HepG2 (cell line): ENCODE results near the gene NOS1AP. TPM values are rescaled to one million over a fixed set of nuclear protein-coding genes. Genes with fewer than 3 reads are reported as not detected.

ENCODE experiments used
- ELF4 ChIP-seq: sonication (generic); formaldehyde crosslinking; IDR thresholded peaks from 2 replicates; pipeline ENCODE4 v1.5.0; 2020; ENCODE audit warnings: missing genetic modification reagents, mild to moderate bottlenecking, moderate library complexity, borderline replicate concordance
- HCFC1 ChIP-seq: fragments of 150-350 bp; IDR thresholded peaks from 2 replicates; pipeline ENCODE4 v1.6.1; 2014; ENCODE audit warnings: low read depth, low read length
- HNF4A ChIP-seq: sonication (generic); formaldehyde crosslinking; IDR thresholded peaks from 2 replicates; pipeline ENCODE4 v1.4.0; 2020; ENCODE audit warnings: missing genetic modification reagents
- SMARCC2 ChIP-seq: fragments of 450-650 bp; IDR thresholded peaks from 2 replicates; pipeline ENCODE4 v1.6.1; 2017; ENCODE audit warnings: antibody characterized with exemption, mild to moderate bottlenecking
- TCF12 ChIP-seq, 2 experiments: fragments of 450-650 bp in 1 of 2; sonication (generic) in 1 of 2; formaldehyde crosslinking in 1 of 2; IDR thresholded peaks; 2 replicates each; pipeline versions ENCODE4 v1.6.1 to v1.8.0; 2017 to 2022; ENCODE audit warnings: antibody characterized with exemption in 1 of 2, mild to moderate bottlenecking in 1 of 2, missing genetic modification reagents in 1 of 2, moderate library complexity in 1 of 2
- ZNF292 ChIP-seq: sonication (generic); formaldehyde crosslinking; IDR thresholded peaks from 2 replicates; pipeline ENCODE4 v1.8.1; 2022; ENCODE audit warnings: mild to moderate bottlenecking, low read depth, missing genetic modification reagents, borderline replicate concordance
- ZNF343 ChIP-seq: sonication (generic); formaldehyde crosslinking; IDR thresholded peaks from 2 replicates; pipeline ENCODE4 v1.4.0; 2020; ENCODE audit warnings: mild to moderate bottlenecking, missing genetic modification reagents
- ZNF441 ChIP-seq: sonication (generic); formaldehyde crosslinking; IDR thresholded peaks from 2 replicates; pipeline ENCODE4 v1.7.0; 2021; ENCODE audit warnings: missing genetic modification reagents, borderline replicate concordance
- polyA plus RNA-seq, 8 experiments: library from polyadenylated mRNA; depleted of rRNA in 3 of 8; stranded (reverse) in 7 of 8; unstranded in 1 of 8; fragments of >200 nt; fragmentation: Illumina TruSeq in 4 of 8; extraction: Trizol in 4 of 8; gene quantifications; 2 replicates each; pipeline versions ENCODE4 v1.2.1 to v1.2.3, GENCODE V29; 2011 to 2016; ENCODE audit warnings: low read depth in 4 of 8, missing spikeins in 1 of 8, mixed read lengths in 1 of 8; ENCODE audit not compliant: insufficient read depth in 1 of 8
- total RNA-seq, 5 experiments: library from RNA; depleted of rRNA; stranded (reverse); fragments of >200 nt; fragmentation: Illumina TruSeq; extraction: Trizol; gene quantifications; 2 replicates each; pipeline ENCODE4 v1.2.3, GENCODE V29; 2016; ENCODE audit warnings: low read depth in 1 of 5
- TF ChIP-seq, protein P1 (sequence below): sonication (generic); IDR thresholded peaks from 2 replicates; pipeline ENCODE4 v1.6.1; 2016; ENCODE audit warnings: low read depth, borderline replicate concordance
- TF ChIP-seq, protein P2 (sequence below): sonication (generic); formaldehyde crosslinking; IDR thresholded peaks from 2 replicates; pipeline ENCODE4 v1.5.1; 2020; ENCODE audit warnings: missing genetic modification reagents, mild to moderate bottlenecking, borderline replicate concordance
- TF ChIP-seq, protein P3 (sequence below): sonication (generic); formaldehyde crosslinking; IDR thresholded peaks from 2 replicates; pipeline ENCODE4; 2020; ENCODE audit warnings: missing genetic modification reagents, mild to moderate bottlenecking, borderline replicate concordance
- TF ChIP-seq, protein P4 (sequence below): sonication (generic); formaldehyde crosslinking; IDR thresholded peaks from 2 replicates; pipeline ENCODE4 v1.4.0; 2020; ENCODE audit warnings: mild to moderate bottlenecking, missing genetic modification reagents
- TF ChIP-seq, protein P5 (sequence below): sonication (generic); formaldehyde crosslinking; IDR thresholded peaks from 2 replicates; pipeline ENCODE4 v1.4.0; 2020; ENCODE audit warnings: missing genetic modification reagents

Gene NOS1AP
- total and polyA plus RNA-seq, 2 of the 13 experiments (the other 11 are each of a cell fraction or from before 2014, with no cell fraction given) = 2.0 to 3.3 TPM

DNA sequence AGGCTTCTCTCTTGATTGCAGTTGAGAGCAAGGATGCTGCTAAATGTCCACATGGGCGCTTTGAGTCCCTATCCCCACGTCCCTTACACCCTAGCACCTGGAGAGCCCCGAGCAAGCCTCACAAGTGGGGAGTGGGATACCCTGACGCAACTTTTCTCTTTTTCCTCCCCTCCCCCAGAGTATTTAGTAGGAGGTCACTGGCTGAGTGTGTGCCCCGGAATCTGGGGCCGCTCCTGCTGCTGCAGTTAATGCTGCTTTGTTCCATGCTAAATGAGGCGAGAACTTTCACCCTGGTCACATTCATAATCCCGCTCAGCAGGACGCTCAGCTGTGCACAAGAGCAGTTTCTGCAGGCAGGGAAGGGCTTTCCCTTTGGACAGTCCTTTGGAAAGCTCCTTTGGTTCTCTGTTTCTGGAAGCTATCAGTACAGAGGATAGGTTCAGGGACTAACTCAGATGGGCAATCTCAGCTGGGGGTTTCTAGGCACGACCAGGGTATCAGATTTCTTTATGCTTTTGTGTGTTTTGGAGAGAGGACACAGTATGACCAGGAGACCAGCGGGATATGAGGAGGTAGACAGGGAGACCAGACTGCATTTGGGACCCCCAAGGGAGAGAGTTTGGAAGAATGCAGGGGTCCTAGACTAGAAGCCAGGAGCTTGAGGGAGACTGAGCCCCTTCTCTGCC is 75.9 kb downstream of the NOS1AP start (continued):
- TF ChIP-seq, protein P1, sequence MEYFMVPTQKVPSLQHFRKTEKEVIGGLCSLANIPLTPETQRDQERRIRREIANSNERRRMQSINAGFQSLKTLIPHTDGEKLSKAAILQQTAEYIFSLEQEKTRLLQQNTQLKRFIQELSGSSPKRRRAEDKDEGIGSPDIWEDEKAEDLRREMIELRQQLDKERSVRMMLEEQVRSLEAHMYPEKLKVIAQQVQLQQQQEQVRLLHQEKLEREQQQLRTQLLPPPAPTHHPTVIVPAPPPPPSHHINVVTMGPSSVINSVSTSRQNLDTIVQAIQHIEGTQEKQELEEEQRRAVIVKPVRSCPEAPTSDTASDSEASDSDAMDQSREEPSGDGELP = peak; percentile 88
- TF ChIP-seq, protein P2, sequence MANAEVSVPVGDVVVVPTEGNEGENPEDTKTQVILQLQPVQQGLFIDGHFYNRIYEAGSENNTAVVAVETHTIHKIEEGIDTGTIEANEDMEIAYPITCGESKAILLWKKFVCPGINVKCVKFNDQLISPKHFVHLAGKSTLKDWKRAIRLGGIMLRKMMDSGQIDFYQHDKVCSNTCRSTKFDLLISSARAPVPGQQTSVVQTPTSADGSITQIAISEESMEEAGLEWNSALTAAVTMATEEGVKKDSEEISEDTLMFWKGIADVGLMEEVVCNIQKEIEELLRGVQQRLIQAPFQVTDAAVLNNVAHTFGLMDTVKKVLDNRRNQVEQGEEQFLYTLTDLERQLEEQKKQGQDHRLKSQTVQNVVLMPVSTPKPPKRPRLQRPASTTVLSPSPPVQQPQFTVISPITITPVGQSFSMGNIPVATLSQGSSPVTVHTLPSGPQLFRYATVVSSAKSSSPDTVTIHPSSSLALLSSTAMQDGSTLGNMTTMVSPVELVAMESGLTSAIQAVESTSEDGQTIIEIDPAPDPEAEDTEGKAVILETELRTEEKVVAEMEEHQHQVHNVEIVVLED (CRISPR knock-in tag) = no peak
- TF ChIP-seq TCF12 (IDR thresholded peaks at IDR 0.05) (no peak), TCF12 (CRISPR knock-in tag; IDR thresholded peaks at IDR 0.05) (no peak), SMARCC2 (no peak), ZNF292 (CRISPR knock-in tag) (peak; percentile 53; the same call in 1 of the 2 replicates), ZNF343 (CRISPR knock-in tag) (0 out of 2 replicates have a peak, but pooled peaks have one; percentile 70), ZNF441 (CRISPR knock-in tag) (no peak), ELF4 (CRISPR knock-in tag) (no peak), HNF4A (CRISPR knock-in tag) (peak; percentile 58), HCFC1 (no peak)
- TF ChIP-seq, protein P3, sequence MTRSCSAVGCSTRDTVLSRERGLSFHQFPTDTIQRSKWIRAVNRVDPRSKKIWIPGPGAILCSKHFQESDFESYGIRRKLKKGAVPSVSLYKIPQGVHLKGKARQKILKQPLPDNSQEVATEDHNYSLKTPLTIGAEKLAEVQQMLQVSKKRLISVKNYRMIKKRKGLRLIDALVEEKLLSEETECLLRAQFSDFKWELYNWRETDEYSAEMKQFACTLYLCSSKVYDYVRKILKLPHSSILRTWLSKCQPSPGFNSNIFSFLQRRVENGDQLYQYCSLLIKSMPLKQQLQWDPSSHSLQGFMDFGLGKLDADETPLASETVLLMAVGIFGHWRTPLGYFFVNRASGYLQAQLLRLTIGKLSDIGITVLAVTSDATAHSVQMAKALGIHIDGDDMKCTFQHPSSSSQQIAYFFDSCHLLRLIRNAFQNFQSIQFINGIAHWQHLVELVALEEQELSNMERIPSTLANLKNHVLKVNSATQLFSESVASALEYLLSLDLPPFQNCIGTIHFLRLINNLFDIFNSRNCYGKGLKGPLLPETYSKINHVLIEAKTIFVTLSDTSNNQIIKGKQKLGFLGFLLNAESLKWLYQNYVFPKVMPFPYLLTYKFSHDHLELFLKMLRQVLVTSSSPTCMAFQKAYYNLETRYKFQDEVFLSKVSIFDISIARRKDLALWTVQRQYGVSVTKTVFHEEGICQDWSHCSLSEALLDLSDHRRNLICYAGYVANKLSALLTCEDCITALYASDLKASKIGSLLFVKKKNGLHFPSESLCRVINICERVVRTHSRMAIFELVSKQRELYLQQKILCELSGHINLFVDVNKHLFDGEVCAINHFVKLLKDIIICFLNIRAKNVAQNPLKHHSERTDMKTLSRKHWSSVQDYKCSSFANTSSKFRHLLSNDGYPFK (CRISPR knock-in tag) = no peak
- TF ChIP-seq, protein P4, sequence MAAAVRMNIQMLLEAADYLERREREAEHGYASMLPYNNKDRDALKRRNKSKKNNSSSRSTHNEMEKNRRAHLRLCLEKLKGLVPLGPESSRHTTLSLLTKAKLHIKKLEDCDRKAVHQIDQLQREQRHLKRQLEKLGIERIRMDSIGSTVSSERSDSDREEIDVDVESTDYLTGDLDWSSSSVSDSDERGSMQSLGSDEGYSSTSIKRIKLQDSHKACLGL (CRISPR knock-in tag) = no peak
- TF ChIP-seq, protein P5, sequence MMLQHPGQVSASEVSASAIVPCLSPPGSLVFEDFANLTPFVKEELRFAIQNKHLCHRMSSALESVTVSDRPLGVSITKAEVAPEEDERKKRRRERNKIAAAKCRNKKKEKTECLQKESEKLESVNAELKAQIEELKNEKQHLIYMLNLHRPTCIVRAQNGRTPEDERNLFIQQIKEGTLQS = no peak
